ENCODE measurements around the gene ZC2HC1C. TPM values are rescaled to one million over a fixed set of nuclear protein-coding genes. Genes with fewer than 3 reads are reported as not detected.
A peak's percentile ranks its signal among the peaks of the same experiment; 100 is the strongest.

ZC2HC1C gene
- total RNA-seq, 1 donor: 2.2 TPM

GRCh38 chr14:75040507-75040906, 28.9 kb upstream of the ZC2HC1C start:
- no peak for TF ChIP-seq CTCF (IDR thresholded peaks at IDR 0.05; ENCODE audit: insufficient read depth, low read depth, low read length)
- no peak overlapping the region for H3K4me3 ChIP-seq (ENCODE audit: low read depth, low read length)
- DNase-seq (ENCODE audit: low read depth): no peak

GRCh38 chr14:75040959-75041358, 28.5 kb upstream of the ZC2HC1C start:
- H3K4me3 ChIP-seq (ENCODE audit: low read depth, low read length): no peak overlapping the region
- no peak for DNase-seq (ENCODE audit: low read depth)
- TF ChIP-seq CTCF (IDR thresholded peaks at IDR 0.05; ENCODE audit: insufficient read depth, low read depth, low read length): no peak

- DNase-seq (ENCODE audit: low read depth): no peak
- TF ChIP-seq CTCF (IDR thresholded peaks at IDR 0.05; ENCODE audit: insufficient read depth, low read depth, low read length): no peak
- no peak overlapping the region for H3K4me3 ChIP-seq (ENCODE audit: low read depth, low read length)
Measured at GRCh38 chr14:75041613-75042012, 27.8 kb upstream of the ZC2HC1C start.

- TF ChIP-seq CTCF (IDR thresholded peaks at IDR 0.05; ENCODE audit: insufficient read depth, low read depth, low read length): no peak
- no peak overlapping the region for H3K4me3 ChIP-seq (ENCODE audit: low read depth, low read length)
- DNase-seq (ENCODE audit: low read depth): peak; percentile 55
Measured at GRCh38 chr14:75042035-75042434, 27.4 kb upstream of the ZC2HC1C start.

- H3K4me3 ChIP-seq (ENCODE audit: low read depth, low read length): no peak overlapping the region
- TF ChIP-seq CTCF (IDR thresholded peaks at IDR 0.05; ENCODE audit: insufficient read depth, low read depth, low read length): no peak
- DNase-seq (ENCODE audit: low read depth): peak; percentile 59
Measured at GRCh38 chr14:75044322-75044721, 25.1 kb upstream of the ZC2HC1C start.

GRCh38 chr14:75044752-75045151, 24.7 kb upstream of the ZC2HC1C start:
- no peak for TF ChIP-seq CTCF (IDR thresholded peaks at IDR 0.05; ENCODE audit: insufficient read depth, low read depth, low read length)
- DNase-seq (ENCODE audit: low read depth): peak; percentile 44
- no peak overlapping the region for H3K4me3 ChIP-seq (ENCODE audit: low read depth, low read length)

GRCh38 chr14:75046275-75046674, 23.2 kb upstream of the ZC2HC1C start:
- H3K4me3 ChIP-seq (ENCODE audit: low read depth, low read length): no peak overlapping the region
- no peak for DNase-seq (ENCODE audit: low read depth)
- TF ChIP-seq CTCF (IDR thresholded peaks at IDR 0.05; ENCODE audit: insufficient read depth, low read depth, low read length): no peak

Measured in fibroblast of villous mesenchyme (primary cell).